A673 (cell line): Measurements from ENCODE around the gene CACNG5. TPM values are rescaled to one million over a fixed set of nuclear protein-coding genes. Genes with fewer than 3 reads are reported as not detected.

Experiments
- BruUV-seq: library from RNA; stranded (reverse); fragments of 400-500 nt; replicated peaks from 2 replicates; lab custom pipeline; 2021; lab: Mats Ljungman, UMichigan
- CTCF ChIA-PET: fragments of 300-600 bp; sonication (Branson Sonifier 250); formaldehyde crosslinking; loops from one replicate; lab custom pipeline; 2022; ENCODE audit warnings: antibody characterized with exemption; lab: Charles Lee
- POLR2A ChIA-PET: fragments of 300-600 bp; sonication (Branson Sonifier 250); formaldehyde crosslinking; loops from one replicate; lab custom pipeline; 2022; ENCODE audit warnings: antibody characterized with exemption; ENCODE audit not compliant: low non-redundant PET; lab: Charles Lee
- DNase-seq: peaks from one replicate; pipeline ENCODE4 v3.0.0-alpha.2; 2015; ENCODE audit warnings: low spot score
- H3K27ac ChIP-seq: fragments of 200-600 bp; sonication (generic); 2 replicates; pipeline ENCODE4 v1.5.1; 2016; ENCODE audit warnings: mixed run types, low read depth, mild to moderate bottlenecking, mixed read lengths, antibody characterized with exemption, low read length; ENCODE audit not compliant: poor library complexity, severe bottlenecking
- H3K27me3 ChIP-seq: fragments of 200-600 bp; sonication (generic); replicated peaks from 2 replicates; pipeline ENCODE4 v1.6.1; 2017; ENCODE audit warnings: mixed run types, low read depth, mild to moderate bottlenecking, mixed read lengths, antibody characterized with exemption, low read length; ENCODE audit not compliant: insufficient read depth, poor library complexity
- H3K36me3 ChIP-seq: fragments of 200-600 bp; sonication (generic); 2 replicates; pipeline ENCODE4 v1.6.1; 2016; ENCODE audit warnings: mixed run types, mild to moderate bottlenecking, mixed read lengths, antibody characterized with exemption, low read length; ENCODE audit not compliant: insufficient read depth, poor library complexity, severe bottlenecking
- H3K4me1 ChIP-seq: fragments of 200-600 bp; sonication (generic); 2 replicates; pipeline ENCODE4 v1.6.1; 2017; ENCODE audit warnings: mixed run types, mild to moderate bottlenecking, mixed read lengths, antibody characterized with exemption, low read length; ENCODE audit not compliant: insufficient read depth, poor library complexity, severe bottlenecking
- H3K4me3 ChIP-seq: fragments of 200-600 bp; sonication (generic); 2 replicates; pipeline ENCODE4 v1.5.1; 2016; ENCODE audit warnings: low read depth, mixed run types, mild to moderate bottlenecking, mixed read lengths, low read length; ENCODE audit not compliant: poor library complexity, severe bottlenecking
- H3K9me3 ChIP-seq: fragments of 200-600 bp; sonication (generic); 2 replicates; pipeline ENCODE4 v1.6.1; 2016; ENCODE audit warnings: mixed run types, low read depth, mild to moderate bottlenecking, mixed read lengths, antibody characterized with exemption, low read length; ENCODE audit not compliant: poor library complexity, severe bottlenecking
- EZH2 ChIP-seq: fragments of 200-600 bp; sonication (generic); IDR thresholded peaks from 2 replicates; pipeline ENCODE4 v1.6.1; 2017; ENCODE audit warnings: borderline replicate concordance, low read depth, mild to moderate bottlenecking, mixed read lengths, antibody characterized with exemption, low read length; ENCODE audit not compliant: poor library complexity, severe bottlenecking
- intact Hi-C: fragments of 100-400 bp; cut with micrococcal nuclease; formaldehyde crosslinking; loops from one replicate; pipeline ENCODE4 v1.10.0; 2022; ENCODE audit not compliant: unreplicated experiment
- total RNA-seq: library from RNA; stranded (reverse); gene quantifications from 2 replicates; pipeline ENCODE4 v1.2.3, GENCODE V29; 2021
- TF ChIP-seq, protein P1 (sequence below): fragments of 300-800, 200-600 bp; sonication (generic); conservative IDR thresholded peaks from 2 replicates; pipeline ENCODE4 v1.5.1; 2017; ENCODE audit warnings: low read depth, mild to moderate bottlenecking, antibody characterized with exemption, low read length, moderate library complexity, mixed read lengths

Gene CACNG5
- total RNA-seq, 1 experiment from 2014 or later, result 0.88 TPM

DNA sequence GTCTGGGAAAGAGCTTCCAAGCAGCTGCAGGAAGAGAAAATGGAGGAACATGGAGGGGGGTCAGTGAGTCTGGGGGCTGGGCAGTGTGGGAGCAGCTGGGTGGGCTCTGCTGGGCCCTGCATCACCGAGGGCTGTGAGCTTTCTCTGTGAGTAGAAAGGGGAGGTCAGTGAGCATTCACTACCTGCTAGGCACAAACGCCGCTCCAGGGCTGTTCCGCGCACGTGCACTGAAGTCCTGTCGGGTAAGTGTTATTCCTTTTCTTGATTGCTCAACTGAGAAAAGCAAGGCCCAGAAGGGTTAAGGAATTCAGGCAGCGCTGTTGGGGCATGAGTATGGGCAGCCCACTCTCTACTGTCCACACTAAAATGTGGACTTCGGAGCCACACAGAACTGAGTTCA lies 4.7 kb downstream of the CACNG5 start:
- H3K27me3 ChIP-seq, result no peaks in the 10 kb centered on the region
- CTCF ChIA-PET, result no interaction called here
- H3K36me3 ChIP-seq, result no peaks in the 10 kb centered on the region
- no peaks in the 10 kb centered on the region for H3K9me3 ChIP-seq
- TF ChIP-seq, protein P1, sequence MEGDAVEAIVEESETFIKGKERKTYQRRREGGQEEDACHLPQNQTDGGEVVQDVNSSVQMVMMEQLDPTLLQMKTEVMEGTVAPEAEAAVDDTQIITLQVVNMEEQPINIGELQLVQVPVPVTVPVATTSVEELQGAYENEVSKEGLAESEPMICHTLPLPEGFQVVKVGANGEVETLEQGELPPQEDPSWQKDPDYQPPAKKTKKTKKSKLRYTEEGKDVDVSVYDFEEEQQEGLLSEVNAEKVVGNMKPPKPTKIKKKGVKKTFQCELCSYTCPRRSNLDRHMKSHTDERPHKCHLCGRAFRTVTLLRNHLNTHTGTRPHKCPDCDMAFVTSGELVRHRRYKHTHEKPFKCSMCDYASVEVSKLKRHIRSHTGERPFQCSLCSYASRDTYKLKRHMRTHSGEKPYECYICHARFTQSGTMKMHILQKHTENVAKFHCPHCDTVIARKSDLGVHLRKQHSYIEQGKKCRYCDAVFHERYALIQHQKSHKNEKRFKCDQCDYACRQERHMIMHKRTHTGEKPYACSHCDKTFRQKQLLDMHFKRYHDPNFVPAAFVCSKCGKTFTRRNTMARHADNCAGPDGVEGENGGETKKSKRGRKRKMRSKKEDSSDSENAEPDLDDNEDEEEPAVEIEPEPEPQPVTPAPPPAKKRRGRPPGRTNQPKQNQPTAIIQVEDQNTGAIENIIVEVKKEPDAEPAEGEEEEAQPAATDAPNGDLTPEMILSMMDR, result no peak
- no peak for TF ChIP-seq EZH2
- BruUV-seq, result no TSS peak
- intact Hi-C loops, result no loop called here
- peaks cover 4% of the 10 kb centered on the region for H3K4me1 ChIP-seq
- H3K27ac ChIP-seq, result no peak overlapping the region
- POLR2A ChIA-PET, result no interaction called here
- no peak for DNase-seq
- H3K4me3 ChIP-seq, result no peak overlapping the region

DNA sequence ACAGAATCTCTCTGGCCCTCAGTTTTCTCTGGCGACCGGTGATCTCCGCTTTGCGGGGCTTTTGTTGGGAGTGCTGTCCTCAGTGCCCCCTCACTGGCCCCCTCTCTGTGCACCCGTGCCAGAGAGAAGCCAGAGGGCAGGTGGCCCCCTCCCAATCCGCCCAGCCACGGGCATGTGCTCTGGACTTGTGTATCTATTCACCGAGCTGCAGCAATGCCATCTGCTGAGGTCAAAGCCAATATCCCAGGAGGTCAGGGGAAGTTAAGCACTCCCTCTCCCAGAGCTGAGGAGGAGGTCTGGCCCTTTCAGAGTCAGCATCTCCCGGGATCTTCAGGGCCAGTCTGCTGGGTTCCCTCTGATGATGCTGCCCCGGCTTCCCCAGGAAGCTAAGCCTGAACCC lies 5.1 kb downstream of the CACNG5 start:
- Histone ChIP-seq H3K4me3 (no peak overlapping the region), H3K27me3 (no peaks in the 10 kb centered on the region), H3K36me3 (no peaks in the 10 kb centered on the region), H3K4me1 (peaks cover 3% of the 10 kb centered on the region), H3K27ac (no peak overlapping the region), H3K9me3 (no peaks in the 10 kb centered on the region)
- DNase-seq, result no peak
- intact Hi-C loops, result no loop called here
- ChIA-PET CTCF (no interaction called here), POLR2A (no interaction called here)
- no peak for TF ChIP-seq EZH2
- TF ChIP-seq, protein P1, result no peak
- BruUV-seq, result no TSS peak

DNA sequence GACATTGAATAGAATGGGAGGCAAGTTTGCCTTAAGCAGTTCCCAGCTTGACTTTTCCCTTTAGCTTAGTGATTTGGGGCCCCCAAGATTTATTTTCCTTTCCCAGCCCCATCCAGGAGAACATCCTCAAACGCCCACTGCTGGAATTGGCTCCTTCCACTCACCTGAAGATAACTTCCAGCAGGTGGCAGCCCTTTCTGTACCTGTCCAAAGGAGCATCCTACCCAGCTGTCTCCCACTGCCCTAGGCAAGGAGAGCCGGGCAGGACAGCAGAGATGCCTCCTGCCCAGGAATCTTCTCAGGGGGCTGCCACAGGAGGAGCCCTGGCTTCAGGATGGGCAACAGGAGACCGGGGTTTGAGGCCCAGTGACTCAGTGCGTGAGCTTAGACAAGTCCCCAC lies 6.4 kb downstream of the CACNG5 start:
- ChIA-PET POLR2A (no interaction called here), CTCF (no interaction called here)
- Histone ChIP-seq H3K4me3 (no peak overlapping the region), H3K9me3 (no peaks in the 10 kb centered on the region), H3K27me3 (no peaks in the 10 kb centered on the region), H3K4me1 (no peaks in the 10 kb centered on the region), H3K27ac (no peak overlapping the region), H3K36me3 (no peaks in the 10 kb centered on the region)
- BruUV-seq, result no TSS peak
- TF ChIP-seq, protein P1, result no peak
- no peak for TF ChIP-seq EZH2
- DNase-seq, result no peak
- intact Hi-C loops, result no loop called here
